HCT116 (cell line): Measurements from ENCODE around the gene GAPDH. TPM values are rescaled to one million over a fixed set of nuclear protein-coding genes. Genes with fewer than 3 reads are reported as not detected.
"Not testable (repeated sequence)": the region's sequence is repeated elsewhere in the genome, so short reads cannot be mapped to it uniquely, and the experiment has no call there.

ENCODE experiments used
- ATAC-seq: fragments of 200-7000 bp; cut with Tn5 transposase; 2 replicates; pipeline ENCODE4 v1.9.1; 2020; ENCODE audit warnings: mild to moderate bottlenecking, moderate library complexity
- BruUV-seq: library from RNA; stranded (reverse); fragments of 400-500 nt; replicated peaks from 2 replicates; lab custom pipeline; 2021; lab: Mats Ljungman, UMichigan
- CTCF ChIA-PET: fragments of 300-600 bp; sonication (Branson Sonifier 250); formaldehyde crosslinking; loops from one replicate; lab custom pipeline; 2021; ENCODE audit warnings: antibody characterized with exemption; lab: Charles Lee
- POLR2A ChIA-PET: fragments of 300-600, 350-600 bp; sonication (Branson Sonifier 250); formaldehyde crosslinking; loops from one replicate; lab custom pipeline; 2021; ENCODE audit warnings: antibody characterized with exemption; lab: Charles Lee
- RAD21 ChIA-PET, 2 experiments: fragments of 300-600 bp; sonication (Branson Sonifier 250); formaldehyde crosslinking; loops; one replicate each; lab custom pipeline; 2023; ENCODE audit warnings: low total read pairs in 2 of 2; ENCODE audit not compliant: uncharacterized antibody in 2 of 2, unreplicated experiment in 2 of 2, low non-redundant PET in 1 of 2; lab: Charles Lee
- DNase-seq: peaks from one replicate; pipeline ENCODE4 v3.0.0-alpha.2; 2010; ENCODE audit warnings: low read depth, low spot score
- H2AFZ ChIP-seq: fragments of 200-600 bp; shearing (Covaris generic), sonication (generic); 2 replicates; pipeline ENCODE4 v1.6.1; 2017; ENCODE audit warnings: low read depth, mixed run types, mixed read lengths, antibody characterized with exemption, low read length; ENCODE audit not compliant: poor library complexity, severe bottlenecking
- H3K27ac ChIP-seq: 2 replicates; pipeline ENCODE4 v1.5.1; 2012; ENCODE audit warnings: low read depth, low read length
- H3K27me3 ChIP-seq: fragments of 200-600 bp; sonication (generic); 2 replicates; pipeline ENCODE4 v1.6.1; 2016; ENCODE audit warnings: mixed run types, low read length, mixed read lengths; ENCODE audit not compliant: insufficient read depth
- H3K36me3 ChIP-seq, 2 experiments: fragments of 200-500 bp in 1 of 2; fragments of 200-600 bp in 1 of 2; sonication (Bioruptor generic) in 1 of 2; sonication (generic) in 1 of 2; 2 replicates each; pipeline versions ENCODE4 v1.5.1 to v1.6.1; 2014 to 2016; ENCODE audit warnings: low read length in 2 of 2, inconsistent platforms in 1 of 2, mixed read lengths in 1 of 2, mixed run types in 1 of 2; ENCODE audit not compliant: insufficient read depth in 2 of 2, control insufficient read depth in 1 of 2
- H3K4me1 ChIP-seq, 2 experiments: fragments of 200-600 bp in 1 of 2; sonication (generic) in 1 of 2; 2 replicates each; pipeline versions ENCODE4 v1.5.1 to v1.6.1; 2012 to 2017; ENCODE audit warnings: low read length in 2 of 2, inconsistent platforms in 1 of 2, mild to moderate bottlenecking in 1 of 2, mixed read lengths in 1 of 2, mixed run types in 1 of 2, moderate library complexity in 1 of 2; ENCODE audit not compliant: insufficient read depth in 2 of 2, control insufficient read depth in 1 of 2
- H3K4me2 ChIP-seq: fragments of 200-600 bp; sonication (generic); 2 replicates; pipeline ENCODE4 v1.6.1; 2017; ENCODE audit warnings: mixed run types, low read length, mixed read lengths
- H3K4me3 ChIP-seq, 2 experiments: fragments of 200-600 bp in 1 of 2; sonication (generic) in 1 of 2; replicated peaks in 1 of 2; 2 replicates each; pipeline ENCODE4 v1.5.1; 2011 to 2016; ENCODE audit warnings: low read length in 2 of 2, control low read depth in 1 of 2, low read depth in 1 of 2, mild to moderate bottlenecking in 1 of 2, mixed read lengths in 1 of 2, mixed run types in 1 of 2
- H3K79me2 ChIP-seq: fragments of 200-600 bp; sonication (generic); 2 replicates; pipeline ENCODE4 v1.6.1; 2017; ENCODE audit warnings: mild to moderate bottlenecking, mixed run types, low read length, moderate library complexity, mixed read lengths; ENCODE audit not compliant: insufficient read depth
- H3K9ac ChIP-seq: fragments of 200-600 bp; sonication (generic); 2 replicates; pipeline ENCODE4 v1.6.1; 2016; ENCODE audit warnings: low read length, mixed read lengths
- H3K9me2 ChIP-seq: fragments of 200-600 bp; sonication (generic), shearing (Covaris generic); 2 replicates; pipeline ENCODE4 v1.6.1; 2017; ENCODE audit warnings: mixed run types, mild to moderate bottlenecking, moderate library complexity; ENCODE audit not compliant: insufficient read depth
- H3K9me3 ChIP-seq, 2 experiments: fragments of 200-500 bp in 1 of 2; fragments of 200-600 bp in 1 of 2; sonication (Bioruptor generic) in 1 of 2; sonication (generic) in 1 of 2; 2 replicates each; pipeline ENCODE4 v1.6.1; 2014 to 2017; ENCODE audit warnings: low read length in 2 of 2, mixed read lengths in 2 of 2, inconsistent platforms in 1 of 2, low read depth in 1 of 2, mild to moderate bottlenecking in 1 of 2, mixed run types in 1 of 2, moderate library complexity in 1 of 2; ENCODE audit not compliant: control insufficient read depth in 1 of 2, insufficient read depth in 1 of 2
- H4K20me1 ChIP-seq: fragments of 200-600 bp; sonication (generic), shearing (Covaris generic); 2 replicates; pipeline ENCODE4 v1.6.1; 2017; ENCODE audit warnings: mixed run types, mild to moderate bottlenecking, moderate library complexity; ENCODE audit not compliant: insufficient read depth
- CTCF ChIP-seq, 3 experiments: fragments of 200-600 bp in 1 of 3; sonication (generic) in 1 of 3; IDR thresholded peaks in 2 of 3; conservative IDR thresholded peaks in 1 of 3; 2 replicates each; pipeline ENCODE4 v1.5.1; 2012 to 2017; ENCODE audit warnings: low read depth in 2 of 3, low read length in 2 of 3, antibody characterized with exemption in 1 of 3, borderline replicate concordance in 1 of 3, control low read depth in 1 of 3, mild to moderate bottlenecking in 1 of 3, mixed read lengths in 1 of 3, mixed run types in 1 of 3, moderate library complexity in 1 of 3; ENCODE audit not compliant: insufficient read depth in 1 of 3
- intact Hi-C: fragments of 100-400 bp; cut with micrococcal nuclease; formaldehyde crosslinking; loops from 2 replicates; pipeline ENCODE4 v1.10.0; 2022
- total RNA-seq: library from RNA; stranded (reverse); gene quantifications from one replicate; pipeline ENCODE4 v1.2.1, GENCODE V29; 2021; ENCODE audit not compliant: unreplicated experiment

GAPDH gene
- total RNA-seq, 1 experiment from 2014 or later: 5,901 TPM

GRCh38 chr12:6537580-6538419, 3.5 kb downstream of the GAPDH start:
- not testable (repeated sequence) for H2AFZ ChIP-seq, DNase-seq, H3K9me2 ChIP-seq
- CTCF ChIA-PET: interaction anchor here (0.6 to 2.4 kb wide), 19 partner anchors 8 to 215 kb away, joined by 3 to 19 read pairs (median 4); partner anchors contain the start of genes VAMP1 and ZNF384
- Histone ChIP-seq H4K20me1 (peaks cover 23% of the 10 kb centered on the region; the same call in 1 of the 2 replicates), H3K79me2 (peaks cover 46% of the 10 kb centered on the region), H3K36me3 (peaks cover 20 to 35% of the 10 kb centered on the region in 2 experiments; a peak in 3 of 4 replicates), H3K27ac (peak overlapping the region; percentile 99)
- peak in 2 of 3 experiments; percentile 72 to 73; a peak in 4 of 6 replicates for TF ChIP-seq CTCF (IDR thresholded peaks at IDR 0.05 in 2 of 3, conservative IDR thresholded peaks at IDR 0.05 in 1 of 3; ENCODE audit: borderline replicate concordance in 1 of 3, insufficient read depth in 1 of 3, low read depth in 2 of 3, low read length in 2 of 3)
- TF ChIP-seq, all 23 proteins: peak for 1; not testable (repeated sequence) for 22
- H3K4me2 ChIP-seq, ATAC-seq, H3K27me3 ChIP-seq, RAD21 ChIA-PET, H3K9me3 ChIP-seq: not testable (repeated sequence)
- Histone ChIP-seq H3K4me3 (0 out of 4 replicates have a peak overlapping the region, but pooled peaks of 1 of the 2 experiments have one; percentile 96), H3K4me1 (peaks cover 22 to 78% of the 10 kb centered on the region in 2 experiments), H3K9ac (peak overlapping the region; percentile 98)
- POLR2A ChIA-PET: interaction anchor here (0.7 to 7.0 kb wide), 7 partner anchors 9 to 175 kb away, joined by 3 to 84 read pairs (median 6); partner anchors contain the start of genes NOP2 and VAMP1
- intact Hi-C loops: loop anchor here (1.0 to 10.0 kb wide), 2 partner anchors 114 to 203 kb away; no protein-coding TSS in a partner anchor
- TSS peak; percentile 59 for BruUV-seq
